HUES6 (cell line): ENCODE measurements around the gene SLC36A1.

Experiments
- H3K27ac ChIP-seq: 2 replicates; pipeline ENCODE4 v1.7.0; 2013; ENCODE audit warnings: low read depth, mild to moderate bottlenecking, low read length, inconsistent platforms
- H3K27me3 ChIP-seq: 2 replicates; pipeline ENCODE4 v1.6.1; 2013; ENCODE audit warnings: low read length; ENCODE audit not compliant: control insufficient read depth, insufficient read depth
- H3K36me3 ChIP-seq: 2 replicates; pipeline ENCODE4 v1.6.1; 2013; ENCODE audit warnings: low read length; ENCODE audit not compliant: control insufficient read depth, insufficient read depth
- H3K4me1 ChIP-seq: 2 replicates; pipeline ENCODE4 v1.6.1; 2013; ENCODE audit warnings: low read length; ENCODE audit not compliant: control insufficient read depth, insufficient read depth
- H3K4me3 ChIP-seq: 2 replicates; pipeline ENCODE4 v1.5.1; 2013; ENCODE audit warnings: low read depth, low read length
- H3K9ac ChIP-seq: one replicate; pipeline ENCODE4 v1.6.1; 2013; ENCODE audit warnings: mild to moderate bottlenecking, low read length
- H3K9me3 ChIP-seq: 2 replicates; pipeline ENCODE4 v1.6.1; 2013; ENCODE audit warnings: low read depth, low read length; ENCODE audit not compliant: control insufficient read depth, insufficient read depth

SLC36A1 gene

DNA sequence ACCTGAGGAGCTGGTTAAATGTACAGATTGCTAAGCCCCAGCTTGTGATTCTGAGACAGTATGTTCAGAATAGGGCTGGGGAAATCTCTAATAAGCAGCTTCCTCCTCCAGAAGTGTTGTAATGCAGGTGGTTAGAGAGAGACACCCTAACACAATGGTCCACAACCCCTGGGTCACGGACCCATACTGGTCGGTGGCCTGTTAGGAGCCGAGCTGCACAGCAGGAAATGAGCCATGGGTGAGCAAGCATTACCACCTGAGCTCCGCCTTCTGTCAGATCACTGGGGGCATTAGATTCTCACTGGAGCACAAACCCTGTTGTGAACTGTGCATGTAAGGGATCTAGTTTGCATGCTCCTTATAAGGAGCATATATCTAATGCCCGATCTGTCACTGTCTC, 61.8 kb downstream of the SLC36A1 start:
- Histone ChIP-seq H3K36me3 (no peaks in the 10 kb centered on the region), H3K9ac (no peak overlapping the region), H3K4me3 (no peak overlapping the region), H3K4me1 (no peaks in the 10 kb centered on the region), H3K27ac (no peak overlapping the region), H3K27me3 (no peaks in the 10 kb centered on the region), H3K9me3 (no peaks in the 10 kb centered on the region)

DNA sequence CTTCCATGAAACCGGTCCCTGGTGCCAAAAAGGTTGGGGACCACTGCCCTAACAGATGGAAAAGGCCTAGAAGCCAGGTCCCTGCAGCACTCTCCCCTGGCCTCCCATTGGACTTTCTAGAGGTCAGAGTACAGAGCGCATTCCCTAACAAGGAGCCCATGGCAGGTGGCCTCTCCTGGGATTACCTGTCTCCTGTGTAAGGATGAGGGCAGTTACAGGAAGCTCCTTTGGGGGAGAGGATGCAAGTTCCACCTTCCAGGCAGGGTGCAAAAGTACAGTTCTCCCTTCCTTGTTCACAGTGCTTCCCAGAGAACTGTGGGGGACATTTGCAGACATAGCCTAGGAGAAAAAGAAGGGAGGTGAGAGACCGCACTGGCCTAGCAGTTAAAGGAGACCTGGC, 62.4 kb downstream of the SLC36A1 start:
- Histone ChIP-seq H3K9ac (no peak overlapping the region), H3K36me3 (no peaks in the 10 kb centered on the region), H3K27me3 (no peaks in the 10 kb centered on the region), H3K9me3 (no peaks in the 10 kb centered on the region), H3K27ac (no peak overlapping the region), H3K4me3 (no peak overlapping the region), H3K4me1 (no peaks in the 10 kb centered on the region)

DNA sequence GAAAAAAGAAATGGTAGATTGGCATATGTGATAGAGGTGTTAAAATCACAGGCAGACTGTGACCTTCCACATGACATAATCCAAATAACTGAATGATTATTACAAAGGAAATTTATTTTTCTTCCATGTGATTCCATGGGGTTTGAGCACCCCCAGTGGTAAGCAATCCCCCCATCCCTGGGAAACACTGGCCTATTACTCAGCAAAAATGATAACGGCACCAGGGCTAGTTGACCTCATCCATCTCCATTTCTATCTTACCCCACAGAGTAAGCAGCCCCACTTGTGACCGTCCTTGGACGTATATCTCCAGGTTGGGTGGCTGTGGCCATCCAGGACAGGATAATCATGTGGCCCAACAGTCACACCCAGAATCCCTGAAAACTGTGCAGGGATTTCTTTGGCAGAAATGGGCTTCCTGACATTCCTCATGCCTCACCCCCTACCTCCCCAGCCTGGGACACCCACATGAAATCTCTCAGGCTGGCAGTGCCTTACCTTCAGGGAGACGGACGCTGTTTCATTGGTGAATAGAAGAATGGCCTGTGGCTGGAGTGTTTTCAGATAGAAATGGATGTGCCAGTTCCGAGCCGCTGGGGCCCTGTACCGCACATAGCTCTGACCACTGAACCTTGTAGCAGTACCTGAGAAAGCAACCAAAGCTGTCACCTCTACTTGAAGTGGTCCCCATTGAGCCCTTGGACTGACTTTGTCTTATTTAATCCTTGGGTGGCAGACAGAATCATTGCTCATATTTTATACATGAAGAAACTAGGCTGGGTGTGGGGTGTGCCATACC, 69.9 kb downstream of the SLC36A1 start:
- H3K4me3 ChIP-seq, result no peak overlapping the region
- H3K27ac ChIP-seq, result no peak overlapping the region
- H3K4me1 ChIP-seq, result no peaks in the 10 kb centered on the region
- no peaks in the 10 kb centered on the region for H3K27me3 ChIP-seq
- H3K9ac ChIP-seq, result no peak overlapping the region
- H3K9me3 ChIP-seq, result no peaks in the 10 kb centered on the region
- no peaks in the 10 kb centered on the region for H3K36me3 ChIP-seq

DNA sequence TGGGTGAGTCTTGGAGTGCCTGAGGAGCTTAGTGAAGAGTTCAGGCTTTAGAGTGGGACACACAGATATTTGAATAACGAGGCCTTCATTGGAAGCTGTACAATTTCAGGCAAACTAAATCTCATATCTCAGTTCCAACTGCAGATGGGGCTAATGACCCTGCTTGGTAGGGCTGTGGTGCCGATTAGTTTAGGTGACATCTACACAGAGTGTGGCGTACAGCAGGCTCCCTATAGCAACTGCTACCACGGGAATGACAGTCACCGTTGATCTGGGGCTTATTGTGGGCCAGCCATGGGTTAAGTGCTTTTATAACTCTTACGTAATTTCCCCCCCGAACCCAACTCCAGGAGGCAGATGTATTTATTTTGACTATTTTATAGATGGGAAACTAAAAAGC, 72.9 kb downstream of the SLC36A1 start:
- Histone ChIP-seq H3K27me3 (no peaks in the 10 kb centered on the region), H3K4me1 (no peaks in the 10 kb centered on the region), H3K4me3 (no peak overlapping the region), H3K9ac (no peak overlapping the region), H3K9me3 (no peaks in the 10 kb centered on the region), H3K36me3 (no peaks in the 10 kb centered on the region), H3K27ac (no peak overlapping the region)

DNA sequence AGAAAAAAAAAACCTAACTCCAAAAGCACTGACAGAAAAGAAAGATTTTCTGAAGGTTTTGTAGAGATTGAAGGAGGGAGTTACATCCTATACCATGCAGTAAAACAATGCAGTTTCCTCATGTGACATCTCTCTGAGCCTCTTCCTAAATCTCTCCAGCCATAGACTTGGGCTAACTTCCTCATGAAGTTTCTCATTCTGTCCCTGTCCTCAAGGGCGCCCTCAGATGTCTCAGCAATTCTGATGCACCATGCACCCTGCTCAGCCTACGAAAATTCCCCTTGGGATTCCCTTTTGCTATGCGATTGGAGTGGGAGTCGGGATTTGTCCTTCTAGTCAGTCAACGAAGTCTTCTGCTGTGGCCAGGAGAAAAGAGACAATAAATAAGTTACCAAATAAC, 74.8 kb downstream of the SLC36A1 start:
- no peaks in the 10 kb centered on the region for H3K4me1 ChIP-seq

DNA sequence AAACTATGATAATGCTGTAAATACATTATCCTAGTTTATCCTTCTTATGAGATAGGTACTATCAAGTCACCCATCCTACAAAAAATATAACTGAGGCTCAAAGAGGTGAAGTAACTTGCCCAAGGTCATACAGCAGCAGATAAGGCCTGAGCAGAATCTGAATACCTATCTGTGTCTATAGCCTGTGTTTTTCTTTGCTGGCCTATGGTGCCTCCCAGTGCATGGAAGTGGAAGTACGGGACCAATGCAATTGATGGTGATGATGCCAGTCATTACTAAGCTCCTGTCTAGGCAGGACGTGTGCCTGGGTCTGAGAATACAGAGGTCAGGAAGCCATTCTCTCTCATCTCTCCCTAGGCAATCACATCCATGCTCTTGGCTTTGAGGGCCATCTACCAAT, 75.9 kb downstream of the SLC36A1 start:
- Histone ChIP-seq H3K27ac (no peak overlapping the region), H3K9me3 (no peaks in the 10 kb centered on the region), H3K4me1 (no peaks in the 10 kb centered on the region), H3K36me3 (no peaks in the 10 kb centered on the region), H3K27me3 (no peaks in the 10 kb centered on the region), H3K4me3 (no peak overlapping the region), H3K9ac (no peak overlapping the region)

More for the DNA sequence above, 74.8 kb downstream of the SLC36A1 start:
- H3K9me3 ChIP-seq, result no peaks in the 10 kb centered on the region
- H3K27me3 ChIP-seq, result no peaks in the 10 kb centered on the region
- no peak overlapping the region for H3K4me3 ChIP-seq
- H3K27ac ChIP-seq, result no peak overlapping the region
- H3K36me3 ChIP-seq, result no peaks in the 10 kb centered on the region
- no peak overlapping the region for H3K9ac ChIP-seq

DNA sequence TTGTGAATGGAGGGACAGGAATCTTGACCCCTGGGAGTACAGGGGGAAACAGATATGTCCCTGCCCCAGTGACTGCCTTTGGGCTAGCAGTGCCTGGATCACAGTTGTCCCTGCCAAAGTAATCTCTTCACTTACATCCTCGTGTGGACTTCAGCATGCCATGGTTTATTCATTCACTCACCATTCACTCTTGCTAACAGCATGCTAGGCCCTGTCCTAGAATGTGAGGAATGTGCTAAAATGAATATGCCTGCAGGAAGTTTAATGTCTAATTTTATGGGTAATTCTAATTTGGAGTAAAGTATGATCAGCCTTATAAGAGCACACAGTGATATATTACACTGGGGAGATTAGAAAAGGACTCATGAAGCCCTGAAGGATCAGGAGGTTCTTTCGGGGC, 80.8 kb downstream of the SLC36A1 start:
- Histone ChIP-seq H3K4me3 (no peak overlapping the region), H3K9me3 (no peaks in the 10 kb centered on the region), H3K27ac (no peak overlapping the region), H3K9ac (no peak overlapping the region), H3K27me3 (no peaks in the 10 kb centered on the region), H3K36me3 (no peaks in the 10 kb centered on the region), H3K4me1 (no peaks in the 10 kb centered on the region)

DNA sequence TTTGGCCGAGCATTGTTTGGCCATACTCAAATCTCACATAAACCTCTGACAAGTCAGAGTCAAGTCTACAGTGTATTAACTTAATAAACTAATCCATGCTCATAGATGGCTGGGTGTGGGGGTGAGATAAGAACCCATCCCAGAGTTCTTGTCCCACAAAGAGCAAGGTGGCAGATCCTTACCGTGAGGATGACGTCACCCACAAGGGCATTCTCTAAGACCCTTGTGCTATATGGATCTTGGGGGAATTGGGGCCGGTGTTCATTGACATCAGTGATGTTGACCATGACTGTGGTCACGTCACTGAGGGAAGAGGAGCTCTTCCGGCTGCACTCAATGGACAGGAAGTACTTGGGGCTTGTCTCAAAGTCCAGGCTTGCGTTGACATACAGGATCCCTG, 81.6 kb downstream of the SLC36A1 start:
- no peak overlapping the region for H3K9ac ChIP-seq
- H3K4me1 ChIP-seq, result no peaks in the 10 kb centered on the region
- no peak overlapping the region for H3K27ac ChIP-seq
- no peaks in the 10 kb centered on the region for H3K9me3 ChIP-seq
- H3K27me3 ChIP-seq, result no peaks in the 10 kb centered on the region
- H3K4me3 ChIP-seq, result no peak overlapping the region
- H3K36me3 ChIP-seq, result no peaks in the 10 kb centered on the region

DNA sequence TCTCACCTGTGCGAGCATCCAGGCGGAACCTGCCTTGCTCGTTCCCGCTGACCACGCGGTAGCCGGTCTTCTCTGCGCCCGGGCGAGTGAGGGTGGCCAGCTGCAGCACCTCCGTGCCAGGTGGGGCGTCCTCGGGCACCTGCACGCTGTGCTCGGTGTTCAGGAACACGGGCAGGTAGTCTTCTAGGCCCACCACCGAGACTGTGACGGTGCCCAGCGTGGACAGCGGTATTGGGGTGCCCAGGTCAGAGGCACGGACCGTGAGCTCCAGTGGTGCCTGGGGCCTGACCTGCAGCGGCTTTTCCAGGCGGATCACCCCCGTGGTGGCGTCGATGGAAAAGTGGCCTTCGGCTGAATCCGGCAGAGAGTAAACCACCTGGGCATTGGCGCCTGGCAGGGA, 84.2 kb downstream of the SLC36A1 start:
- H3K9ac ChIP-seq, result no peak overlapping the region
- H3K9me3 ChIP-seq, result no peaks in the 10 kb centered on the region
- H3K36me3 ChIP-seq, result no peaks in the 10 kb centered on the region
- H3K27ac ChIP-seq, result no peak overlapping the region
- H3K27me3 ChIP-seq, result no peaks in the 10 kb centered on the region
- H3K4me3 ChIP-seq, result no peak overlapping the region
- H3K4me1 ChIP-seq, result no peaks in the 10 kb centered on the region

DNA sequence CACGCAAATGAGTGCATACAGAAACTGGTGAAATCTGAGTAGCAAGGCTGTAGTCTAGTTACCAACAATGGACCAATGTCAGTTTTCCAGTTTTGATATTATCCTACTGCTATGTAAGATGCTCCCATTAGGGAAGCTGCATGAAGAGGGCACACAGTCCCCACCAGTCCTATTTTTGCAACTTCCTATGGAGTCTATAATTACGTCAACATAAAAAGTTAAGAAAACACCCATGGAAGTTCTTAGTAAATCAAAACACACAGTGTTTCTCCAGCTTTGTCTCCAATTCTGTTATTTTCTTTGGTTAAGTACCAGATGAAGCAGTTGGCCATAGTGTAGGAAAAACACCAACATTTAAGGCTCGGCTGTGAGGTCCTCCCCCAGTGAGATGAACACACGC, 85.0 kb downstream of the SLC36A1 start:
- no peaks in the 10 kb centered on the region for H3K27me3 ChIP-seq
- no peaks in the 10 kb centered on the region for H3K36me3 ChIP-seq
- no peak overlapping the region for H3K4me3 ChIP-seq
- H3K9me3 ChIP-seq, result no peaks in the 10 kb centered on the region
- no peaks in the 10 kb centered on the region for H3K4me1 ChIP-seq
- H3K9ac ChIP-seq, result no peak overlapping the region
- no peak overlapping the region for H3K27ac ChIP-seq

DNA sequence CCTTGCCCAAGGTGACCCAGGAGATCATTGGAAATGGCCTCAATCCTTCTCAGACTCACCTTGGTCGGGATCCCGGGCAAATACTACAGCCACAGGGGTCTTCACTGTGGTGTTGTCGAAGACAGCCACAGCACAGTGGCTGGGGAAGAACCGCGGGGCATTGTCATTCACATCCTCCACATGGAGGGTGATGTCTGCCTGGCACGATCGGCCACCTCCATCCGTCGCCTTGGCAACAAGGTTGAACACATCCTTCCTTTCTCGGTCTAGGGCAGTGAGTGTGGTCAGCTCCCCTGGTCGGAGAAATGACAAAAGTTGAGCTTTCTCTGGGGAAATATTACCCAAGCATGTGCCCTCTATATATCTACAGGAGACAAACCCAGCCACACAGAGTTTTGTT, 86.9 kb downstream of the SLC36A1 start:
- Histone ChIP-seq H3K36me3 (no peaks in the 10 kb centered on the region), H3K27me3 (no peaks in the 10 kb centered on the region), H3K4me1 (no peaks in the 10 kb centered on the region), H3K9ac (no peak overlapping the region), H3K9me3 (no peaks in the 10 kb centered on the region), H3K27ac (no peak overlapping the region), H3K4me3 (no peak overlapping the region)
